EL (cell line): ENCODE data around the gene CFAP52.
"Not testable (repeated sequence)": the region's sequence is repeated elsewhere in the genome, so short reads cannot be mapped to it uniquely, and the experiment has no call there.

Experiments used
- DNase-seq: peaks from one replicate; pipeline ENCODE4 v3.0.0-alpha.2; 2016

CFAP52 gene

GRCh38 chr17:9648521-9649110 lies 72.2 kb downstream of the CFAP52 start:
- DNase-seq = peak; percentile 54

- DNase-seq = peak; percentile 85
Measured at GRCh38 chr17:9658593-9659211, 82.3 kb downstream of the CFAP52 start.

- no peak for DNase-seq
Measured at GRCh38 chr17:9661027-9661426, 84.6 kb downstream of the CFAP52 start.

- not testable (repeated sequence) for DNase-seq
Measured at GRCh38 chr17:9663511-9663910, 87.1 kb downstream of the CFAP52 start.

- no peak for DNase-seq
Measured at GRCh38 chr17:9666461-9667050, 90.1 kb downstream of the CFAP52 start.

- peak; percentile 53 for DNase-seq
Measured at GRCh38 chr17:9668517-9668916, 92.1 kb downstream of the CFAP52 start.

- DNase-seq = no peak
Measured at GRCh38 chr17:9669551-9670008, 93.1 kb downstream of the CFAP52 start.

GRCh38 chr17:9670596-9670995 lies 94.2 kb downstream of the CFAP52 start:
- no peak for DNase-seq

- DNase-seq = no peak
Measured at GRCh38 chr17:9671559-9671958, 95.1 kb downstream of the CFAP52 start.

GRCh38 chr17:9672266-9672665 lies 95.8 kb downstream of the CFAP52 start:
- DNase-seq = peak; percentile 26

- DNase-seq = no peak
Measured at GRCh38 chr17:9672691-9673090, 96.2 kb downstream of the CFAP52 start.

GRCh38 chr17:9676084-9676483 lies 99.6 kb downstream of the CFAP52 start:
- DNase-seq = no peak

- peak; percentile 67 for DNase-seq
Measured at GRCh38 chr17:9676820-9677310, 100.4 kb downstream of the CFAP52 start.

GRCh38 chr17:9677411-9677810 lies 101.0 kb downstream of the CFAP52 start:
- no peak for DNase-seq

GRCh38 chr17:9677896-9678295 lies 101.5 kb downstream of the CFAP52 start:
- no peak for DNase-seq

- DNase-seq = peak; percentile 7
Measured at GRCh38 chr17:9684955-9685621, 108.6 kb downstream of the CFAP52 start.
